HL-60 (cell line): ENCODE results near the gene EDA. TPM values are rescaled to one million over a fixed set of nuclear protein-coding genes. Genes with fewer than 3 reads are reported as not detected.

Source experiments
- microRNA-seq: library from miRNA; unstranded; fragments of <30 nt; microRNA quantifications from one replicate; pipeline ENCODE4, GENCODE V29; 2018

Gene EDA

Small RNAs within 50 kb of the gene (microRNA-seq; reads per million reads assigned to microRNA genes)
- gene MIR676 = not detected
